ENCODE results near the gene SARS2.
"Not testable (repeated sequence)": the region's sequence is repeated elsewhere in the genome, so short reads cannot be mapped to it uniquely, and the experiment has no call there.

Gene SARS2, protein sequence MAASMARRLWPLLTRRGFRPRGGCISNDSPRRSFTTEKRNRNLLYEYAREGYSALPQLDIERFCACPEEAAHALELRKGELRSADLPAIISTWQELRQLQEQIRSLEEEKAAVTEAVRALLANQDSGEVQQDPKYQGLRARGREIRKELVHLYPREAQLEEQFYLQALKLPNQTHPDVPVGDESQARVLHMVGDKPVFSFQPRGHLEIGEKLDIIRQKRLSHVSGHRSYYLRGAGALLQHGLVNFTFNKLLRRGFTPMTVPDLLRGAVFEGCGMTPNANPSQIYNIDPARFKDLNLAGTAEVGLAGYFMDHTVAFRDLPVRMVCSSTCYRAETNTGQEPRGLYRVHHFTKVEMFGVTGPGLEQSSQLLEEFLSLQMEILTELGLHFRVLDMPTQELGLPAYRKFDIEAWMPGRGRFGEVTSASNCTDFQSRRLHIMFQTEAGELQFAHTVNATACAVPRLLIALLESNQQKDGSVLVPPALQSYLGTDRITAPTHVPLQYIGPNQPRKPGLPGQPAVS

GRCh38 chr19:38929929-38930775 lies at the start of gene SARS2:
Gene SARS2, minus strand, starts transcription at chr19:38930763. Its CDS starts 27 bp downstream, at chr19:38930736.
- peak; percentile 90 to 92 for DNase-seq

DNA sequence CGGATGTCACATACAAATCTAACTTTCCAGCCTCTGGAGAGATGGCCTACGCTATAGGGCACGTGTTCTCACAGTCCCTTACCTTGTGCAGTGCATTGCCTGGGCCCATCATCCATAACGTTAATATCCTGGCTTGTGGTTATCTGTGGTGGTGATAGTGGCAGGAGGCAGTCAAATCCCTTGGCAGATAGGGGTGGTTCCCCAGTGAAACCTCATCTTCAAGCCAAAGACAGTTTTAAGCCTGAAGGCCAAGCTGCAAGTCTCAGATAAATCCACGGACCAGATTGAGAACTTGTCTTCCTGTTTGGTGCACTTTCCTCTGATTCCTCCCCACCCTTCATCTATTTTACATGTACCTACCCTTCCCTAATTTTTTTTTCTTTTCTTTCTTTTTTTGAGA lies 49.2 kb upstream of the SARS2 start:
- DNase-seq = no peak

GRCh38 chr19:38978326-38978689 lies 47.7 kb upstream of the SARS2 start:
- no peak for DNase-seq

DNA sequence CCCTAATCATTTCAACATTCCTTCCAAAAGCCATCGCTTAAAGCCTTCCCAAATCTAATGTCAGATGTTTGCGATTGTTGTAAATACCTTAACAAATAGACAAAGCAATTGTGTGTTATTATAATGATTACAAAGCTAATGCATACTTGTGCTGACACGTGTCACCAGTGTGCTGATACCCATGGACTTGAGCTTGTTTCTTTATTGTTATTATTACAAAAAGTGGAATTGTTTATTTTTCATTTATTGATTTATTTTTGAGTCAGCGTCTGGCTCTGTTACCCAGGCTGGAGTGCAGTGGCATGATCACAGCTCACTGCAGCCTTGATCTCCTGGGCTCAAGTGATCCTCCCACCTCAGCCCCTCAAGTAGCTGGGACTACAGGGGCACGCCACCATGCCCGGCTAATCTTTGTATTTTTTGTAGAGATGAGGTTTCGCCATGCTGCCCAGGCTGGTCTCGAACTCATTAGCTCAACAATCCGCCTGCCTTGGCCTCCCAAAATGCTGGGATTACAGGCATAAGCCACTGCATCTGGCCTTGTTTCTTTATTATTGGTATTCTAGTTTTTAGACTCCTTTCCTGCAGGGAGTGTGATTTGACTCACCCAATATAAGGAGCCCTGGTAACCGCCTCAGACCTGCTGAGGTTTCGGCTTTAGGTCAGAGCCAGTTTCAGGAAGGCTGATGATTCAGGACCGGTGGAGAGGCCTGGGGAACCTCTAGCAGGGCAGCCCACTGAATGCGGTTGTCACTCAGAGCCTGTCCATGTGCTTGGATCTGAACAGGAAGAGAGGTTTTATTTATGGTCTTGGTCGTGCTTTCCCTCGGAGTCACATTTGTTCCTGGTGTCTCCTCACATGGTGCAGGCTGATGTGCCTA lies 47.1 kb upstream of the SARS2 start:
- peak; percentile 51 to 69 for DNase-seq

DNA sequence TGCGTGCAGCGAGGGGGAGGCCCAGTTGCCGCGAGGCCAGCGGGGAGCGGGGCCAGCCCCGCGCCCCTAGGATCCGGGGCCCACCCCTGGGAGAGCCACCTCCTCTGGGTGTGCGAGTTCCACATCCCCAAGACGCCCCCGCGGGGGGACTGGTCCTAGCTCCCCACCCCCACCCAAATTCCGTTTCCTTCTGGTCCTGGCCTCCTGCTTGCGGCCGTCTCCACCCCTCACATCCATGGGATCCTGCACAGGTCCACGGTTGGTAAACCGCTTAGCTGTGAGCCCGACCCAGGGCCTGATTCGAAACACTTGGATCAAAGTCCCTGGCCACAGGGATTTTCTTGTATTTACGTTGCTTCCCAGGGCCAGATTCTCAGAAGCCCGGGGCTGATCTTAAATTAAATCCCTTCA lies 45.3 kb upstream of the SARS2 start:
- no peak for DNase-seq

DNA sequence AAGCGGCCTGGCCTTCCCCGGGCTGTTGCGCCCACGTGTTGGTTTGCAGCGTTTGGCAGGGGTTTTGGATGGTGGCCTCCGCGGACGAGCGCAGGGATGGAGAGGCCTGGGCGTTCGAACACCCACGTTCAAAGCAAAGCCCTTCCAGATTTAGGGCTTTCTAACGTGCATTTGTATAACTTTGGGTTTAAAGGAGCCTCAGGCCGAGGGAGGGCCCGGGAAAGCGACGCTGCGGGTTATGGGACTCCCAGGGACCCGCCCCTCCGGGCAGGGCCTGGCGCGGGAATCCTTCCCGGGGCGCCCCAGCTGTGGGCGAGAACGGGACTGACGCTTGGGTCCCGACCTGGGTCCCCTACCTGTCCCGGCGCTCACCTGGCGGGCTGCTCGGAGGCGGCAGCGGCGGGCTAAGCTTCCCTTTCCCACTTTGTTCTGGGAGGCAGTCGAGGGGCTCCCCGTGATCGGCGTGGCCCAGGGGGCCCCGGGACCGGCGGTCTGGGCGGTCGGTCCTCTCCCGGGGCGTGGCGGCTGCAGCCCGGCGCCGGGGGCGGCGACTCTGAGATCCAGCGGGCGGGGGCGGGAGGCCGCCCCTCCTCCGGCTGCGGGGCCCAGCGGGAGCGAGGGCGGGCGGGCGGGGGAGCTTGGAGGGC lies 44.8 kb upstream of the SARS2 start, which contains the start of gene FBXO17:
TSS of gene FBXO17 (minus strand) at position 529 of the 647 bp plus-strand sequence. CDS start 25,423 bp downstream, outside the sequence.
- DNase-seq = no peak

- no peak for DNase-seq
Measured at GRCh38 chr19:38974624-38975213, 44.2 kb upstream of the SARS2 start.

DNA sequence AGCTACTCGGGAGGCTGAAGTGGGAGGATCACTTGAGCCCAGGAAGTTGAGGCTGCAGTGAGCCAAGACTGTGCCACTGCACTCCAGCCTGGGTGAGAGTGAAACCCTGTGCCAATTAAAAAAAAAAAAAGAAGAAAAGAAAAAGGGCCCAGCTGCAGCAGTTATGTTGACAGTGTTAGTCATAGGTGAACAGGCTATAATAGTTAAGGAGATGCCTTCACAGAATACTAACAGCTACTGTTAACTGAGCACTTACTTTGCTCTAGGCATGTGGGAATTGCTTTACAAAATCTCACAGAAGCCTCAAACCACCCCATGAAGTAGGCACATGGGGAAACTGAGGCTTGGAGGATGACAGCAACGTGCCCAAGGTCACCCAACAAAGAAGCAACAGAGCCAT lies 41.1 kb upstream of the SARS2 start:
- no peak for DNase-seq

DNA sequence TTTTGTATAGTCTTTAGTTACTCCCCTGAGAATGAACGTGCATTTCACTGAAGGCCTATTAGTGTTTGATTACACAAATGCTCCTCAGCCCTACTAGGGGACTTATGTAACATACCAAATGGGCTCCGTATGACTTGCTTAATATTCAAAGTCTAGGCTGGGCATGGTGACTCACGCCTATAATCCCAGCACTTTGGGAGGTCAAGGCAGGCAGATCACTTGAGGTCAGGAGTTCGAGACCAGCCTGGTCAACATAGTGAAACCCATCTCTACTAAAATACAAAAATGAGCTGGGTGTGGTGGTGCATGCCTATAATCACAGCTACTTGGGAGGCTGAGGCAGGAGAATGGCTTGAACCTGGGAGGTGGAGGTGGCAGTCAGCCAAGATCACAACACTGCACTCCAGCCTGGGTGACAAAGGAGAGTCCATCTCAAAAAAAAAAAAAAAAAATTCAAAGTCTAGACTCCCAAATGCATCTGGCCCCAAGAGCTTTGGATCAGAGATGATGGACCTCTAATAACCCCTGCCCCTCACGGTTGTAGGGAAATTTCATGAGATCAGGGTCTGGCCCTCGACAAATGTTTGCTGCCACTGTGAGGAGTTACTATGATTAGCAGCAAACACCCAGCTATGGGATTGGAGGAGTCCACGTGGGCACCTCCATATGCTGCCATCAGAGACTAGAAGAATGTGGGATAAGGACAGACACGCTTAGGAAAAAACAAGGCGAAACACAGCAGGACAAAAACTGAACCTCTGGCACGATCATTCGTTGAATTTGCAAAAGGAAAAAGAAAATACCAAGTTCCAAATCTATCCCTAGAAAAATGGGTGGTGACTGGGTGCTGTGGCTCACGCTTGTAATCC lies 40.3 kb upstream of the SARS2 start:
- DNase-seq = no peak

DNA sequence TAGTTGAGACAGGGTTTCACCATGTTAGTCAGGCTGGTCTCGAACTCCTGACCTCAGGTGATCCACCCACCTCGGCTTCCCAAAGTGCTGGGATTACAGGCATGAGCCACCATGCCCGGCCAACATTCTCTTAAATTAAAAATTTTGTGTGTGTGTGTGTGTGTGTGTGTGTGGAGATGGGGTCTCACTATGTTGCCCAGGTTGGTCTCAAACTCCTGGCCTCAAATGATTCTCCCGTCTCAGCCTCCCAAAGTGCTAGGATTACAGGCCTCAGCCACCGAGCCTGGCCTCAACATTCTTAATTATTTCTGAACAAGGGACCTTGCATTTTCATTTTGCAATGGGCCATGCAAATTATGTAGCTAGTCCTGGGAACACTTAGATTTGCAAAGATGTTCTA lies 35.6 kb upstream of the SARS2 start:
- DNase-seq = not testable (repeated sequence)

GRCh38 chr19:38964738-38965137 lies 34.2 kb upstream of the SARS2 start:
- DNase-seq = no peak

DNA sequence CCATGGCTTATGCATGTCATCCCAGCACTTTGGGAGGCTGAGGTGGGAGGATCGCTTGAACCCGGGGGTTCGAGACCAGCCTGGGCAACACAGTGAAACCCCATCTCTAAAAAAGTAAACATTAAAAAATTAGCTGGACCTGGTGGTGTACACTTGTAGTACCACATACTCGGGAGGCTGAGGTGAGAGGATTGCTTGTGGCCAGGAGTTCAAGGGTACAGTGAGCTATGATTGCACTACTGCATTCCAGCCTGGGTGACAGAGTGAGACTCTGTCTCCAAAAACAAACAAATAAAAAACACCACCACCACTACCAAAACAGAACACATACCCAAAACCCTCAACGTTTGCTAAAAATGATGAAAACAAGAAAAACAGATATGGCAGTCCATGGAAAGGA lies 29.1 kb upstream of the SARS2 start:
- no peak for DNase-seq

DNA sequence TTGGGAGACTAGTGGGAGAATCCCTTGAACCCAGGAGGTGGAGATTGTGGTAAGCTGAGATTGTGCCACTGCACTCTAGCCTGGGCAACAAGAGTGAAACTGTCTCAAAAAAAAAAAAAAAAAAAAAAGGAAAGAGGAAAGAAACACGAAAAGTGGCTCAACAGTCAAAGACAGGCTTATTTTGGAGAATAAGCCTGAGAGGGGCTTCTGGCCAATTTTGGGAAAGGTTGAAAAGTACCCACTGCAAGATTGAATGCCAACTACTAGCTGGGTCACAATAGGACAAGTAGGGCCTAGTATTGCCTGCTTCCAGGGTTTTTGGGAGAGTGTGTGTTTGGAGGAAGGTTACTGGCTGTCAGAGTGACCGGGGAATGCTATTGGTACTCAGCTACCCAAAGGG lies 27.7 kb upstream of the SARS2 start:
- DNase-seq = no peak

DNA sequence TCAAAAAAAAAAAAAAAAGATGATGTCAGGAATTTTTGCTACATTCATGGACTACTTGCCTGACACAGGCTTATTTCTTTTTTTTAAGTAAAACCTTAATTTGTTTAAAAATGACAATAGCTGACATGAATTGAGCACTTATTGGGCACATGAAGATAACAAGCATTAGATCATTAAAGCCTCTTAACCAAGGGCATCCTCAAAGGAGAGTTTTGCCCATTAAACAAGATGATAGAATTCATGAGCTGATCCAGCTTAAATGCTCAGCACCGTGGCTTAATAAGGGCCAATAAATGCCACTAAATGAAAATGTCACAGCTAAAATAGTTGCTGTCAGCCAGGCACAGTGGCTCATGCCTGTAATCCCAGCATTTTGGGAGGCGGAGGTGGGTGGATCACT lies 25.7 kb upstream of the SARS2 start:
- DNase-seq = no peak

- no peak for DNase-seq
Measured at GRCh38 chr19:38953677-38954076, 23.1 kb upstream of the SARS2 start.

DNA sequence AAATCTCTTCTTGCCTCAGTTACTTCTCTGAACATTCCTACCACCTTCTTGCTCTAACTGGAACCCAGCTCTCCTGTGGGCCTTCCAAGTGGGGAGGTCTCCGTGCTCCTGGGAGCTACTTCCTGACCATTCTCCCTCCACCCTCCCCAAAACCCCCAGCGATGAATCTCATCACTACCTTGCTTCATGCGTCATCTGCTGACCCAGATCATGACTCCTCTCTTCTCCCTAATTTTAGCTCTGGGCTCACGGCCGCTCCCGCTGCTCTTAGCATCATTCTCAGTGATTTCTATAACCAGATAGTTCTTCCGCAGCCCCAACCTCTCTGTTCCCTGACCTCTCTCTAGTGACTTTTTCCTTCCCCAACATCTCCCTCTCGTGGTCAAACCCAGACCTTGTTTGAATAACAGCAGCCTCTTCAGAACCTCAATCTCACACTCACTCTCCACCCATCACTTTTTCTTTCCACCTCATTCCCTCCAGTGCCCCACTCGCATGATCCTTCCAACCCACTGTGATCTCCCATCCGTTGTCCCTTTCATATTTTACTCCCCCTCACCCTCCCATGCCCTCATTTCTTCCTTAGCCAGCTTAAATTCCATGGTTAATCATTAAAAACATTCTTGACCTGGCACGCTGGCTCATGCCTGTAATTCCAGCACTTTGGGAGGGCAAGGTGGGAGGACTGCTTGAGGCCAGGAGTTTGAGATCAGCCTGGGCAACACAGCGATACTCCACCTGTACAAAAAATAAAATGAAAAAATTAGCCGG lies 22.0 kb upstream of the SARS2 start:
- no peak for DNase-seq

GRCh38 chr19:38951187-38951586 lies 20.6 kb upstream of the SARS2 start:
- no peak for DNase-seq

DNA sequence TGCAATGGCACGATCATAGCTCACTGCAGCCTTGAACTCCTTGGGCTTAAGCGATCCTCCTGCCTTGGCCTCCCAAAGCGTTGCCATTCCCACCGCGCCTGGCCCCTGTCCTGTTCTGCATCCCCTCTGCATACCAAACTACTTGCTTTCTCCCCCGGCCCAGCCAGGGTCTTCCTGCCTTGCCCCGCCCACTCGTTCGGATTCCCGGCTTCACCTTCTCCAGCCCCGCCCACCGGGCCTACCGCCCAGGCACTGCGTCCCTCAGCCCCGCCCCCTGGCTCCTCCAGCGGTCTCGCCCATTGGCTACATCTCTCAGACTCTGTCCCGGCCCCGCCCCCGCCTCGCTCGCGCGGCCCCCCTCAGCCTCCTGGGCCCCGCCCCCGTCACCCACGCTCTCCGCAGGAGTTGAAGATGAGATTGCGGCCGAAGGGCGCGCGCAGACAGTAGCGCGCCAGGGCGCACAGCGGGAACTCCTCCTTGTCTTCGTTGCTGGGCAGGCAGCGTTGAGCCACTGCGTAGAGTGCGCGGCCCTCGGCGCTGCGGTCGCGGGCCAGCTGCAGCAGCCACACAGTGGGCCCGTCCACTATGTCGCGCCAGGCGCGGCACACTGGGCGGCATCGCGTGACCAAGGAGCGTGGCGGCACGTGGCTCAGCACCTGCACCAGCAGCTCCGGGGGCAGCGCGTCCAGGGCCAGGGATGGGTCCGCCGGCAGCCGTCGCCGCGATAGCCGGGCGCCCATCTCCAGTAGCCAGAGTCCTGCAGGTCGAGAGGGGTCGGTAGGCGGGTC lies 19.2 kb upstream of the SARS2 start:
- DNase-seq = peak; percentile 83 to 91

All from stimulated activated CD4-positive, alpha-beta T cell treated with anti-CD3 and anti-CD28 coated beads, Interleukin-2, amount 100 ng/mL, for 24 hours (primary cell).